ENCODE measurements around the gene CFAP157.

DNA sequence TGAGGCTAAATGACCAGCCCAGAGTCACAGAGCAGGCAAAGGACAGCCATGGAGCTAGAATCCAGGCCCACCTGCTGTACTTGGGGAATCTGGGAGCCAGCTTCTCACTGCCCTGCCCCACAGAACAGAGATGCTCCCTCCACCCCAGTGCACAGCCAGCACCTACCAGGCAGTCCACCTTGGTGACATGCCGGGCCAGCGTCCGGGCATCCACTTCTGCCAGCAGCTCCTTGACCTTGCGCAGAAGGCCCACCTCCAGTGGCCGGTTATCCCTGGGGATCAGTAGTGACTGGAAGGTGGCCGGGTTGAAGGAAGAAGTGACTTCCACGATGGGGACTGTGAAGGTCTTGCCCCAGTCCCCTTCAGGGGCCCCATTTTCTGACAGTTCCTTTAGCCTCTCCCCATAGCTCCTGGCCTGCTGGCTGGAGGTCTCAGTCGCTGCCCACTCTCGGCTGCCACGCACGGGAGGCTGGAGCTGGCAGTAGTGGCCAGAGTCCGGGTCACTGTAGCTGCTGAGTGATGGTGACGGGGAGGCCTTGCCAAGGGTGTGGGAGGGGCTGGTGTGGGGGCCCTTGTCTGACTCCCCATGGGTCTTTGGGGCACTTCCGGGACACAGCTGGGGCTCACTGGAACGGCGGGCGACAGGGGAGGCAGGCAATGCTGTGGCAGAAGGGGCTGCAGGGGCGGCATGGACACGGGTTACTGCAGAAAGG is 37.8 kb downstream of the CFAP157 start:
- TF ChIP-seq, protein P1, sequence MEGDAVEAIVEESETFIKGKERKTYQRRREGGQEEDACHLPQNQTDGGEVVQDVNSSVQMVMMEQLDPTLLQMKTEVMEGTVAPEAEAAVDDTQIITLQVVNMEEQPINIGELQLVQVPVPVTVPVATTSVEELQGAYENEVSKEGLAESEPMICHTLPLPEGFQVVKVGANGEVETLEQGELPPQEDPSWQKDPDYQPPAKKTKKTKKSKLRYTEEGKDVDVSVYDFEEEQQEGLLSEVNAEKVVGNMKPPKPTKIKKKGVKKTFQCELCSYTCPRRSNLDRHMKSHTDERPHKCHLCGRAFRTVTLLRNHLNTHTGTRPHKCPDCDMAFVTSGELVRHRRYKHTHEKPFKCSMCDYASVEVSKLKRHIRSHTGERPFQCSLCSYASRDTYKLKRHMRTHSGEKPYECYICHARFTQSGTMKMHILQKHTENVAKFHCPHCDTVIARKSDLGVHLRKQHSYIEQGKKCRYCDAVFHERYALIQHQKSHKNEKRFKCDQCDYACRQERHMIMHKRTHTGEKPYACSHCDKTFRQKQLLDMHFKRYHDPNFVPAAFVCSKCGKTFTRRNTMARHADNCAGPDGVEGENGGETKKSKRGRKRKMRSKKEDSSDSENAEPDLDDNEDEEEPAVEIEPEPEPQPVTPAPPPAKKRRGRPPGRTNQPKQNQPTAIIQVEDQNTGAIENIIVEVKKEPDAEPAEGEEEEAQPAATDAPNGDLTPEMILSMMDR (conservative IDR thresholded peaks at IDR 0.05 in 1 of 2, IDR thresholded peaks at IDR 0.05 in 1 of 2; ENCODE audit: extremely low read depth in 1 of 2, insufficient read depth in 1 of 2, low read depth in 1 of 2, low read length in 2 of 2), result no peak
- no peak for TF ChIP-seq EZH2 (IDR thresholded peaks at IDR 0.05; ENCODE audit: borderline replicate concordance, low read length)
